NCI-H524 (cell line): ENCODE data around the gene ALOXE3.
"Not testable (repeated sequence)": the region's sequence is repeated elsewhere in the genome, so short reads cannot be mapped to it uniquely, and the experiment has no call there.

Source experiments
- DNase-seq, 2 experiments: peaks; one replicate each; lab custom pipeline; 2025; lab: John Stamatoyannopoulos, UW

ALOXE3 gene

GRCh38 chr17:8071496-8071895, 46.8 kb downstream of the ALOXE3 start:
- DNase-seq = no peak

GRCh38 chr17:8069587-8069860, 48.8 kb downstream of the ALOXE3 start:
- DNase-seq = peak in 1 of 2 experiments; percentile 26

- DNase-seq = no peak
Observed at GRCh38 chr17:8068736-8069586, 49.4 kb downstream of the ALOXE3 start.

GRCh38 chr17:8067806-8068205, 50.5 kb downstream of the ALOXE3 start:
- DNase-seq = no peak

- no peak for DNase-seq
Observed at GRCh38 chr17:8066841-8067775, 51.2 kb downstream of the ALOXE3 start.

GRCh38 chr17:8064561-8065019, 53.7 kb downstream of the ALOXE3 start:
- DNase-seq = no peak

GRCh38 chr17:8063761-8064534, 54.4 kb downstream of the ALOXE3 start:
- no peak for DNase-seq

- no peak for DNase-seq
Observed at GRCh38 chr17:8062807-8063483, 55.4 kb downstream of the ALOXE3 start.

GRCh38 chr17:8062435-8062806, 55.9 kb downstream of the ALOXE3 start:
- DNase-seq = no peak

GRCh38 chr17:8061851-8062250, 56.5 kb downstream of the ALOXE3 start:
- DNase-seq = not testable (repeated sequence)

- peak; percentile 3 to 57 for DNase-seq
Observed at GRCh38 chr17:8060274-8060673, 58.0 kb downstream of the ALOXE3 start.

- no peak for DNase-seq
Observed at GRCh38 chr17:8059131-8059530, 59.2 kb downstream of the ALOXE3 start.

- DNase-seq = peak; percentile 66 to 82
Observed at GRCh38 chr17:8057691-8058114, 60.6 kb downstream of the ALOXE3 start.

- no peak for DNase-seq
Observed at GRCh38 chr17:8056976-8057625, 61.2 kb downstream of the ALOXE3 start.

- DNase-seq = no peak
Observed at GRCh38 chr17:8056232-8056975, 61.9 kb downstream of the ALOXE3 start.

- DNase-seq = no peak
Observed at GRCh38 chr17:8055851-8056231, 62.5 kb downstream of the ALOXE3 start.

- DNase-seq = no peak
Observed at GRCh38 chr17:8053600-8053999, 64.7 kb downstream of the ALOXE3 start.

GRCh38 chr17:8052256-8053252, 65.8 kb downstream of the ALOXE3 start:
- no peak for DNase-seq

GRCh38 chr17:8051831-8052230, 66.5 kb downstream of the ALOXE3 start:
- DNase-seq = no peak
